Measurements from ENCODE around the gene ATG9B.

ATG9B gene

DNA sequence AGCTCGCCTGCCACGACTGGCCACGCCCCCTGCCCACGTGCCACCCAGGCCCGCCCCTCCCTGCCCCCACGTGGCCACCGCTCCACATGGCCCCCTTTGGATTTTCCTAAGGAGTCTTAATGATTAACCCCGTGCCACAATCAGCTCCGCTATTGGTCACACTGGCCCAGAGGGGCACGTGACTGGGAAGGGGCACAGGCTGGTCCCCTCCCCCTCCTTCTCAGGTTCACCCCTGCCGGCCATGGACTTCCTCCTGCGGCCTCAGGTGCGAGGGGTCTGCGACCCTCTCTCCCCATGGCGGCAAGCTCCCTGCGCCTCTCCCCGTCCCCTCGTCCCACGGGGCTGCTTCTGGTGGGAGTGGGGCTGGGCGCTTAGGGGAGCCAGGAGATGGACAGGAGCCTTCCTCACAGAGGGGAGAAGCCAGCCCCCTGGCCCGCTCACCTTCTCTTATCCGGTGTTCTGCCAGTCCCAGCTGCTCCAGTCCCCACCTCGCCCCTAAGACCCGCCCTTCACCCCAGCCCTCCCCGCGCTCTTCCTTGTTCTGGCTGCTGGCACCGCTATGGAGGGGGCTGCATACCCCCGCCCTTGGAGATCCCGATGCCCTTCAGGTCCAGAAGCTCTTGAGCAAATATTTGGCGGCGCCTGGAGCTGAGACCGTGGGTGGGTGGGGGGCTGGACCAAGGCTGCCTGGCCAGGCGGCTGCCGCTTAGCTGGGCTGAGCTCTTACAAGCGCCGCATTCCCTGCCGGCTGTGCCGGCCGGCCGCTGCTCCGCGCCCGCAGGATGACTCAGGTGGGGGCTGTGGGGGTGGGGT, 38.3 kb upstream of the ATG9B start:
- no peaks in the 10 kb centered on the region for H3K27me3 ChIP-seq (ENCODE audit: control insufficient read depth, insufficient read depth, low read length)
- peak overlapping the region; percentile 11 for H3K4me3 ChIP-seq (ENCODE audit: low read length)
- peaks cover 20% of the 10 kb centered on the region for H3K4me1 ChIP-seq (ENCODE audit: control insufficient read depth, insufficient read depth, low read length)
- H3K9ac ChIP-seq (ENCODE audit: low read length): no peak overlapping the region
- H3K27ac ChIP-seq (ENCODE audit: low read depth, low read length): peak overlapping the region; percentile 97
- peaks cover 28% of the 10 kb centered on the region for H3K36me3 ChIP-seq (ENCODE audit: control insufficient read depth, insufficient read depth, low read length)

- peaks cover 23% of the 10 kb centered on the region for H3K4me1 ChIP-seq (ENCODE audit: control insufficient read depth, insufficient read depth, low read length)
- no peak overlapping the region for H3K9ac ChIP-seq (ENCODE audit: low read length)
- H3K27ac ChIP-seq (ENCODE audit: low read depth, low read length): peak overlapping the region; percentile 97
- H3K4me3 ChIP-seq (ENCODE audit: low read length): peak overlapping the region; percentile 40
- H3K36me3 ChIP-seq (ENCODE audit: control insufficient read depth, insufficient read depth, low read length): peaks cover 23% of the 10 kb centered on the region
- H3K27me3 ChIP-seq (ENCODE audit: control insufficient read depth, insufficient read depth, low read length): no peaks in the 10 kb centered on the region
Observed at GRCh38 chr7:151062111-151062398, 37.8 kb upstream of the ATG9B start.

DNA sequence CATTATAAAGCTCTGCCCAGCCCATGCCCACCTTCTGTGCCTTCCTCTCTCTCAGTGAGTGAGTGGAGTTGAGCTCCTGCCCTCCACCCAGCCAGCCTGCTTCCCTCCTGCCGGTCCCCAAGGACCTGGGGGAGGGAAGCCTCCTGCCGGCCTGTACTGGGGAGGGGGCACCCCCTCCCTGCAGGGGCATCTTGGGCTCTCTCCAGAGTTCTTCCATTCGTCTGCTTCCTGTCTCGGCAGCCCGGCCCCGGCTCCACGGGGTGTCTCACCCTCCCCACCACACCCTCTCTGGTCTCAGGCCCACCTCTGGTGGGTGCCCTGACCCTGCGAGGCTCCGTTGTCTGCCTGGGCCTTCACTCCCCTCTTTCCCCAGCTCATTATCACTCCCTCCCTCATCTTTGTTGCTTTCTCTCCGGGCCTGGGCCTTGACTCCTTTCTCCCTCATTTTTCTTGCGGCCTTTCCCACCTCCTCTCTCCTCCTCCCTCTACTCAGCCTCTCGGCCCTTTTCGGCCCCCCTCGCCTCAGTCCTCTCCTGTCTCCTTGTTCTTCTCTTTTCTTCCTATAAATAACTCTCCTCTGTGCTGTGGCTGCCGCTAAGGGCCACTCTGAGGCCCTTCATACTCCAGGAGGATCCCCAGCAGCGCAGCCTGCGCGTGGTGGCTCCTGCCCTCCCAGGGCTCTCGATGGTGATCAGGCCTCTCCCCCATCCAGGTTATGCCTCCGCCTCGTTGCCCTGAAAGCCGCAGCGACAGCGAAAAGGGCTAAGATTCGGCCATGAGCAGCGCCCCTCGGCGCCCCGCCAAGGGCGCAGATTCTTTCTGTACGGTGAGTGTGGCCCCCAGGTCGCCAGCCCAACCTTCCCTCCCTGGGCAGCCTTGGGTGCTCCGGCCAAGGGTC, 37.2 kb upstream of the ATG9B start:
- H3K9ac ChIP-seq (ENCODE audit: low read length): peak overlapping the region; percentile 17
- H3K4me1 ChIP-seq (ENCODE audit: control insufficient read depth, insufficient read depth, low read length): peaks cover 25% of the 10 kb centered on the region
- peak overlapping the region; percentile 40 for H3K4me3 ChIP-seq (ENCODE audit: low read length)
- H3K36me3 ChIP-seq (ENCODE audit: control insufficient read depth, insufficient read depth, low read length): peaks cover 18% of the 10 kb centered on the region
- peak overlapping the region; percentile 97 for H3K27ac ChIP-seq (ENCODE audit: low read depth, low read length)
- no peaks in the 10 kb centered on the region for H3K27me3 ChIP-seq (ENCODE audit: control insufficient read depth, insufficient read depth, low read length)

- Histone ChIP-seq H3K27ac (ENCODE audit: low read depth, low read length) (peak overlapping the region; percentile 97), H3K9ac (ENCODE audit: low read length) (peak overlapping the region; percentile 6), H3K27me3 (ENCODE audit: control insufficient read depth, insufficient read depth, low read length) (no peaks in the 10 kb centered on the region), H3K4me1 (ENCODE audit: control insufficient read depth, insufficient read depth, low read length) (peaks cover 25% of the 10 kb centered on the region), H3K36me3 (ENCODE audit: control insufficient read depth, insufficient read depth, low read length) (peaks cover 16% of the 10 kb centered on the region), H3K4me3 (ENCODE audit: low read length) (peak overlapping the region; percentile 74)
Observed at GRCh38 chr7:151060416-151061212, 36.3 kb upstream of the ATG9B start.

- Histone ChIP-seq H3K36me3 (ENCODE audit: control insufficient read depth, insufficient read depth, low read length) (peaks cover 10% of the 10 kb centered on the region), H3K27me3 (ENCODE audit: control insufficient read depth, insufficient read depth, low read length) (no peaks in the 10 kb centered on the region), H3K4me3 (ENCODE audit: low read length) (peak overlapping the region; percentile 74), H3K4me1 (ENCODE audit: control insufficient read depth, insufficient read depth, low read length) (peaks cover 25% of the 10 kb centered on the region), H3K9ac (ENCODE audit: low read length) (peak overlapping the region; percentile 6), H3K27ac (ENCODE audit: low read depth, low read length) (peak overlapping the region; percentile 97)
Observed at GRCh38 chr7:151060113-151060415, 35.8 kb upstream of the ATG9B start.

- Histone ChIP-seq H3K4me1 (ENCODE audit: control insufficient read depth, insufficient read depth, low read length) (peaks cover 25% of the 10 kb centered on the region), H3K27me3 (ENCODE audit: control insufficient read depth, insufficient read depth, low read length) (no peaks in the 10 kb centered on the region), H3K27ac (ENCODE audit: low read depth, low read length) (peak within 1 kb of the TSS; percentile 97), H3K9ac (ENCODE audit: low read length) (peak within 1 kb of the TSS; percentile 72), H3K4me3 (ENCODE audit: low read length) (peak within 1 kb of the TSS; percentile 74), H3K36me3 (ENCODE audit: control insufficient read depth, insufficient read depth, low read length) (peaks cover 5% of the 10 kb centered on the region)
Observed at GRCh38 chr7:151059367-151060112, 35.2 kb upstream of the ATG9B start, which contains the start of gene SLC4A2. Gene SLC4A2, plus strand, starts transcription at chr7:151059589. Its CDS starts 2,399 bp downstream, at chr7:151061988.

GRCh38 chr7:151058781-151059366, 34.6 kb upstream of the ATG9B start:
- Histone ChIP-seq H3K4me3 (ENCODE audit: low read length) (peak overlapping the region; percentile 71), H3K27ac (ENCODE audit: low read depth, low read length) (peak overlapping the region; percentile 97), H3K4me1 (ENCODE audit: control insufficient read depth, insufficient read depth, low read length) (peaks cover 25% of the 10 kb centered on the region), H3K9ac (ENCODE audit: low read length) (peak overlapping the region; percentile 72), H3K36me3 (ENCODE audit: control insufficient read depth, insufficient read depth, low read length) (peaks cover 2% of the 10 kb centered on the region), H3K27me3 (ENCODE audit: control insufficient read depth, insufficient read depth, low read length) (no peaks in the 10 kb centered on the region)

GRCh38 chr7:151057989-151058780, 33.9 kb upstream of the ATG9B start:
- peaks cover 2% of the 10 kb centered on the region for H3K36me3 ChIP-seq (ENCODE audit: control insufficient read depth, insufficient read depth, low read length)
- no peaks in the 10 kb centered on the region for H3K27me3 ChIP-seq (ENCODE audit: control insufficient read depth, insufficient read depth, low read length)
- peak overlapping the region; percentile 33 for H3K9ac ChIP-seq (ENCODE audit: low read length)
- peaks cover 22% of the 10 kb centered on the region for H3K4me1 ChIP-seq (ENCODE audit: control insufficient read depth, insufficient read depth, low read length)
- peak overlapping the region; percentile 71 for H3K4me3 ChIP-seq (ENCODE audit: low read length)
- H3K27ac ChIP-seq (ENCODE audit: low read depth, low read length): peak overlapping the region; percentile 97

GRCh38 chr7:151057506-151057988, 33.3 kb upstream of the ATG9B start, which contains the start of gene CDK5:
Gene CDK5, minus strand, starts transcription at chr7:151057897. Its CDS starts 49 bp downstream, at chr7:151057848.
- Histone ChIP-seq H3K4me3 (ENCODE audit: low read length) (peak within 1 kb of the TSS; percentile 86), H3K27ac (ENCODE audit: low read depth, low read length) (peak within 1 kb of the TSS; percentile 97), H3K36me3 (ENCODE audit: control insufficient read depth, insufficient read depth, low read length) (peaks cover 2% of the 10 kb centered on the region), H3K27me3 (ENCODE audit: control insufficient read depth, insufficient read depth, low read length) (no peaks in the 10 kb centered on the region), H3K4me1 (ENCODE audit: control insufficient read depth, insufficient read depth, low read length) (peaks cover 22% of the 10 kb centered on the region), H3K9ac (ENCODE audit: low read length) (peak within 1 kb of the TSS; percentile 33)

- H3K4me1 ChIP-seq (ENCODE audit: control insufficient read depth, insufficient read depth, low read length): peaks cover 22% of the 10 kb centered on the region
- no peaks in the 10 kb centered on the region for H3K27me3 ChIP-seq (ENCODE audit: control insufficient read depth, insufficient read depth, low read length)
- no peak overlapping the region for H3K9ac ChIP-seq (ENCODE audit: low read length)
- H3K4me3 ChIP-seq (ENCODE audit: low read length): peak overlapping the region; percentile 86
- peaks cover 2% of the 10 kb centered on the region for H3K36me3 ChIP-seq (ENCODE audit: control insufficient read depth, insufficient read depth, low read length)
- no peak overlapping the region for H3K27ac ChIP-seq (ENCODE audit: low read depth, low read length)
Observed at GRCh38 chr7:151056666-151057505, 32.6 kb upstream of the ATG9B start.

All from rectal smooth muscle tissue (tissue), 1 donor.